HL-60 (cell line): ENCODE measurements around the gene ACP3.

Source experiments
- CTCF ChIP-seq: IDR thresholded peaks from one replicate; pipeline ENCODE4 v1.5.1; 2011; ENCODE audit warnings: low read length, control low read depth, inconsistent platforms; ENCODE audit not compliant: insufficient read depth
- GABPA ChIP-seq: IDR thresholded peaks from 2 replicates; pipeline ENCODE4 v1.6.1; 2012; ENCODE audit warnings: low read depth
- POLR2AphosphoS5 ChIP-seq: IDR thresholded peaks from 2 replicates; pipeline ENCODE4 v1.6.1; 2012; ENCODE audit warnings: low read depth
- REST ChIP-seq: IDR thresholded peaks from 2 replicates; pipeline ENCODE4 v1.6.1; 2012; ENCODE audit warnings: low read depth; ENCODE audit not compliant: insufficient replicate concordance

- TF ChIP-seq CTCF (no peak), REST (no peak), GABPA (no peak), POLR2AphosphoS5 (no peak)
Observed at GRCh38 chr3:132344666-132345280, 27.6 kb downstream of the ACP3 start.
